ENCODE measurements around the gene GNB1L.

Gene GNB1L

GRCh38 chr22:19767427-19768341 is 87.0 kb downstream of the GNB1L start:
- no peak overlapping the region for H3K4me3 ChIP-seq (ENCODE audit: low read depth, low read length)
- no peak for TF ChIP-seq CTCF (IDR thresholded peaks at IDR 0.05; ENCODE audit: low read depth, low read length)

GRCh38 chr22:19766511-19767426 is 87.9 kb downstream of the GNB1L start:
- H3K4me3 ChIP-seq (ENCODE audit: low read depth, low read length), result peak overlapping the region; percentile 14; the same call in 1 of the 2 replicates
- no peak for TF ChIP-seq CTCF (IDR thresholded peaks at IDR 0.05; ENCODE audit: low read depth, low read length)

- no peak for TF ChIP-seq CTCF (IDR thresholded peaks at IDR 0.05; ENCODE audit: low read depth, low read length)
- H3K4me3 ChIP-seq (ENCODE audit: low read depth, low read length), result no peak overlapping the region
Observed at GRCh38 chr22:19766240-19766510, 88.5 kb downstream of the GNB1L start.

- no peak for TF ChIP-seq CTCF (IDR thresholded peaks at IDR 0.05; ENCODE audit: low read depth, low read length)
- no peak overlapping the region for H3K4me3 ChIP-seq (ENCODE audit: low read depth, low read length)
Observed at GRCh38 chr22:19765477-19766239, 89.0 kb downstream of the GNB1L start.

GRCh38 chr22:19764636-19765476 is 89.8 kb downstream of the GNB1L start:
- no peak overlapping the region for H3K4me3 ChIP-seq (ENCODE audit: low read depth, low read length)
- TF ChIP-seq CTCF (IDR thresholded peaks at IDR 0.05; ENCODE audit: low read depth, low read length), result no peak

- no peak overlapping the region for H3K4me3 ChIP-seq (ENCODE audit: low read depth, low read length)
- TF ChIP-seq CTCF (IDR thresholded peaks at IDR 0.05; ENCODE audit: low read depth, low read length), result no peak
Observed at GRCh38 chr22:19764299-19764593, 90.4 kb downstream of the GNB1L start.
